NB4 (cell line): ENCODE results near the gene GARRE1.

Experiments
- CTCF ChIP-seq: IDR thresholded peaks from one replicate; pipeline ENCODE4 v1.5.1; 2012; ENCODE audit warnings: low read depth, low read length
- MAX ChIP-seq: IDR thresholded peaks from 2 replicates; pipeline ENCODE4 v1.6.1; 2011; ENCODE audit warnings: low read depth, low read length
- MYC ChIP-seq: IDR thresholded peaks from 2 replicates; pipeline ENCODE4 v1.6.1; 2011; ENCODE audit warnings: low read depth, low read length
- POLR2A ChIP-seq: IDR thresholded peaks from 2 replicates; pipeline ENCODE4 v1.6.1; 2011; ENCODE audit warnings: mild to moderate bottlenecking; ENCODE audit not compliant: insufficient read length; ENCODE audit errors: extremely low read depth

DNA sequence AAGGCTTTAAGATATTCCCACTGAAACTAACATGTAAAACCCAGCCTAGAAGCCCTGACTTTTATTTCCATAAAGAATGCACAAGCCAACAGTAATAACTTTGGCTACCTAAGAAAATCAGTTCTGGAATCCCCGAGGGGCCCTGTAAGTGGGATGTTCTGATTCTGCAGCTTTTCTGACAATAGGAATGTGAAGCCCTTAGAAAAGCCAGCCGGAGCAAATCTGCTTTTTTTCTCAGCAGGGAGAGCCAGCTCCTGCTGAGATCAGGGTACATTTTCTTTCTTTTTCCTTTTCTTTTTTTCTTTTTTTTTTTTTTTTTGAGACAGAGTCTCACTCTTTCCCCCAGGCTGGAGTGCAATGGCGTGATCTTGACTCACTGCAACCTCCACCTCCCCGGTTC, 8.0 kb upstream of the GARRE1 start:
- TF ChIP-seq POLR2A, result no peak
- TF ChIP-seq CTCF, result no peak
- TF ChIP-seq MAX, result no peak
- no peak for TF ChIP-seq MYC
